Measurements from ENCODE around the gene NDUFAF4.

DNA sequence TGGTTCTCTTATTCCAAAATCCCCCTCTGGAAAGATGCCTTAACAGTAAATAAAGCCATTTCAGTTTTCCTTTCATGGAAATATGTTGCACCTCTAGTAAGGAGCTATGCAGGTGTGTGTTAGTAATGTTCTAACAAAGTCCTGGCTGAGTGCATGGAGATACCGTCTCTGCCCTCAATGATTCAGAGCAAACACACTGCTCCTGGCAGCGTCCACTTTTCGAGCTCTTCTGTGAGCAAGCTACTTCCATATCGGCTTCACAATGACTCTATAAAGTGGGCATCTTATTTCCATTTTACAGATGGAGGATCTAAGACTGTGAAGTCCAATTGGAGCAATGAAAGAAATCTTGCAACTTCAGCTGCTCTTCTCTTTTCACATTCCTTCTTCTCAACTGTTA lies 30.0 kb upstream of the NDUFAF4 start:
- TF ChIP-seq EZH2 (IDR thresholded peaks at IDR 0.05; ENCODE audit: insufficient read depth, poor library complexity, severe bottlenecking), result no peak
- no peak for TF ChIP-seq EZH2phosphoT487 (IDR thresholded peaks at IDR 0.05; ENCODE audit: insufficient read depth, low read depth)

All from GM23248 (cell line).